HepG2 (cell line): ENCODE measurements around the gene HYCC2. TPM values are rescaled to one million over a fixed set of nuclear protein-coding genes. Genes with fewer than 3 reads are reported as not detected.

Source experiments
- CSRNP1 ChIP-seq: sonication (generic); formaldehyde crosslinking; IDR thresholded peaks from 2 replicates; pipeline ENCODE4 v1.8.1; 2023; ENCODE audit warnings: mild to moderate bottlenecking, missing genetic modification reagents
- GABPA ChIP-seq, 2 experiments: IDR thresholded peaks; 2 replicates each; pipeline ENCODE4 v1.6.1; 2011 to 2016; ENCODE audit warnings: low read depth in 2 of 2, low read length in 1 of 2, missing biosample characterization in 1 of 2, missing genetic modification characterization in 1 of 2
- HMGXB4 ChIP-seq, 2 experiments: sonication (generic) in 1 of 2; formaldehyde crosslinking in 1 of 2; IDR thresholded peaks; 2 replicates each; pipeline versions ENCODE4 v1.4.0 to v1.6.1; 2018 to 2020; ENCODE audit warnings: missing genetic modification reagents in 2 of 2, borderline replicate concordance in 1 of 2, low read depth in 1 of 2, mild to moderate bottlenecking in 1 of 2, missing biosample characterization in 1 of 2
- IRF2 ChIP-seq: IDR thresholded peaks from 2 replicates; pipeline ENCODE4 v1.6.1; 2018; ENCODE audit warnings: missing genetic modification reagents, missing compliant biosample characterization
- KLF16 ChIP-seq, 2 experiments: sonication (generic) in 1 of 2; formaldehyde crosslinking in 1 of 2; IDR thresholded peaks; 2 replicates each; pipeline versions ENCODE4 v1.6.1 to v1.8.0; 2016 to 2023; ENCODE audit warnings: missing genetic modification reagents in 2 of 2, missing compliant biosample characterization in 1 of 2
- MYPOP ChIP-seq: sonication (generic); formaldehyde crosslinking; IDR thresholded peaks from 2 replicates; pipeline ENCODE4 v1.8.1; 2023; ENCODE audit warnings: mild to moderate bottlenecking, moderate library complexity, missing genetic modification reagents
- POLR2G ChIP-seq: fragments of 200-400 bp; formaldehyde crosslinking; IDR thresholded peaks from 2 replicates; pipeline ENCODE4 v1.6.1; 2018; ENCODE audit warnings: mild to moderate bottlenecking, low read depth, low read length, moderate library complexity
- RXRA ChIP-seq: sonication (generic); formaldehyde crosslinking; IDR thresholded peaks from 2 replicates; pipeline ENCODE4 v1.5.1; 2020; ENCODE audit warnings: missing genetic modification reagents
- TCF7L2 ChIP-seq: IDR thresholded peaks from 2 replicates; pipeline ENCODE4 v1.6.1; 2011; ENCODE audit warnings: mild to moderate bottlenecking, low read depth, low read length, moderate library complexity
- THAP8 ChIP-seq: sonication (generic); formaldehyde crosslinking; IDR thresholded peaks from 2 replicates; pipeline ENCODE4 v1.5.1; 2020; ENCODE audit warnings: missing genetic modification reagents, mild to moderate bottlenecking, borderline replicate concordance
- TIGD3 ChIP-seq: sonication (generic); formaldehyde crosslinking; IDR thresholded peaks from 2 replicates; pipeline ENCODE4 v1.5.1; 2020; ENCODE audit warnings: mild to moderate bottlenecking, missing genetic modification reagents, borderline replicate concordance
- U2AF1 ChIP-seq: fragments of 200-400 bp; formaldehyde crosslinking; optimal IDR thresholded peaks from 2 replicates; pipeline ENCODE3; 2017; ENCODE audit warnings: mild to moderate bottlenecking, low read depth, low read length
- ZBTB10 ChIP-seq: sonication (generic); formaldehyde crosslinking; IDR thresholded peaks from 2 replicates; pipeline ENCODE4 v1.4.0; 2020; ENCODE audit warnings: missing genetic modification reagents, borderline replicate concordance
- ZNF136 ChIP-seq: sonication (generic); formaldehyde crosslinking; IDR thresholded peaks from 2 replicates; pipeline ENCODE4 v1.8.1; 2022; ENCODE audit warnings: low read depth, mild to moderate bottlenecking, moderate library complexity, missing genetic modification reagents
- ZNF30 ChIP-seq: sonication (generic); formaldehyde crosslinking; IDR thresholded peaks from 2 replicates; pipeline ENCODE4 v1.5.0; 2020; ENCODE audit warnings: mild to moderate bottlenecking, missing genetic modification reagents
- ZNF572 ChIP-seq: sonication (generic); formaldehyde crosslinking; IDR thresholded peaks from 2 replicates; pipeline ENCODE4 v1.5.1; 2020; ENCODE audit warnings: mild to moderate bottlenecking, missing genetic modification reagents
- polyA plus RNA-seq, 8 experiments: library from polyadenylated mRNA; depleted of rRNA in 3 of 8; stranded (reverse) in 7 of 8; unstranded in 1 of 8; fragments of >200 nt; fragmentation: Illumina TruSeq in 4 of 8; extraction: Trizol in 4 of 8; gene quantifications; 2 replicates each; pipeline versions ENCODE4 v1.2.1 to v1.2.3, GENCODE V29; 2011 to 2016; ENCODE audit warnings: low read depth in 4 of 8, missing spikeins in 1 of 8, mixed read lengths in 1 of 8; ENCODE audit not compliant: insufficient read depth in 1 of 8
- total RNA-seq, 5 experiments: library from RNA; depleted of rRNA; stranded (reverse); fragments of >200 nt; fragmentation: Illumina TruSeq; extraction: Trizol; gene quantifications; 2 replicates each; pipeline ENCODE4 v1.2.3, GENCODE V29; 2016; ENCODE audit warnings: low read depth in 1 of 5

The HYCC2 gene
- total and polyA plus RNA-seq, 2 of the 13 experiments (the other 11 are each of a cell fraction or from before 2014, with no cell fraction given): 4.7 to 13.9 TPM

- TF ChIP-seq TIGD3 (CRISPR knock-in tag) (0 out of 2 replicates have a peak, but pooled peaks have one; percentile 55), MYPOP (CRISPR knock-in tag) (peak; percentile 80), ZBTB10 (CRISPR knock-in tag) (0 out of 2 replicates have a peak, but pooled peaks have one; percentile 81), HMGXB4 (CRISPR knock-in tag; IDR thresholded peaks at IDR 0.05; ENCODE audit: borderline replicate concordance in 1 of 2, low read depth in 1 of 2) (peak; percentile 94 to 99), KLF16 (CRISPR knock-in tag; IDR thresholded peaks at IDR 0.05) (peak in 1 of 2 experiments; percentile 89; a peak in 1 of 4 replicates), POLR2G (peak; percentile 71), ZNF30 (CRISPR knock-in tag) (no peak), CSRNP1 (peak; percentile 63; the same call in 1 of the 2 replicates), ZNF572 (CRISPR knock-in tag) (peak; percentile 32; the same call in 1 of the 2 replicates), U2AF1 (peak; percentile 15), GABPA (IDR thresholded peaks at IDR 0.05; ENCODE audit: low read depth, low read length) (peak; percentile 39), GABPA (CRISPR knock-in tag; IDR thresholded peaks at IDR 0.05; ENCODE audit: low read depth) (peak; percentile 79), IRF2 (peak; percentile 31; the same call in 1 of the 2 replicates), ZNF136 (CRISPR knock-in tag) (peak; percentile 77; the same call in 1 of the 2 replicates), THAP8 (no peak), RXRA (CRISPR knock-in tag) (peak; percentile 36; the same call in 1 of the 2 replicates), TCF7L2 (no peak)
Observed at GRCh38 chr2:201118121-201118960, 46.9 kb upstream of the HYCC2 start (continued).
